ENCODE results near the gene RNF220.

RNF220 gene

GRCh38 chr1:44524655-44525500 is 119.8 kb downstream of the RNF220 start:
- no peak for FAIRE-seq

GRCh38 chr1:44526295-44527073 is 121.4 kb downstream of the RNF220 start:
- no peak for FAIRE-seq

DNA sequence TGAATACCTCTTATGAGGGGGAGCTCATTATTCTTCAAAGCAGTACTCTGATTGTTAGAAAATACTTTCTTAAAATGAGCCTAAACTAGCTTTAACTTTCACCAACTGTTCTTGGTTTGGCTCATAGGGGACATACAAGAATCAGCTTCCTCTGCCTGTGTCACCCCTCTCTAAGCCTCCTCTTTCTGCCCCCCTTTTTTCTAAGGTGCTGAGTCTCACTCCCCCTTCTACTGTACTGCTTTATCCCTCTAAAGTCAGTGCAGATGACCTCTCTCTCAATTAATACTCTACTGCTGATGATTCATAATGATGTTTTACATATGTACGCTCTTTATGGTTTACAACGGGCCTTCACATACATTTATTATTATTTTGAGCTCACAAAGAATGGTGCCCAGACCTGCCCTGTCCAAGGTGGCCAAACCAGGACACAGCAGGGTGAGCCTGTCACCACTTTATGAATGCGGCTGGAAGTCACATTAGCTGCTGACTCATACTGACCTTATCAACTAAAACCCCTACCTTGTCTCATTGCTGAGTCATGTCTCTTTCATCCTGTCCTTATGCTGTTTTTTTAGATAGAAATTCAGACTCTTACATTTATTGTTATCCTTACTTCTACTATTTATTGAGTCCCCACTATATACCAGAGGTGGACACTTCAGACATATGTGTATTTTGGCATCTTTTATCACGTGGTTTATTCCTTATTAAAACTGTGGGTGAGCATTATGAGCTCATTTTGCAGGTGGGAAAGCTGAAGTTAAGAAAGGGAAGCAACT is 126.9 kb downstream of the RNF220 start:
- FAIRE-seq: no peak

DNA sequence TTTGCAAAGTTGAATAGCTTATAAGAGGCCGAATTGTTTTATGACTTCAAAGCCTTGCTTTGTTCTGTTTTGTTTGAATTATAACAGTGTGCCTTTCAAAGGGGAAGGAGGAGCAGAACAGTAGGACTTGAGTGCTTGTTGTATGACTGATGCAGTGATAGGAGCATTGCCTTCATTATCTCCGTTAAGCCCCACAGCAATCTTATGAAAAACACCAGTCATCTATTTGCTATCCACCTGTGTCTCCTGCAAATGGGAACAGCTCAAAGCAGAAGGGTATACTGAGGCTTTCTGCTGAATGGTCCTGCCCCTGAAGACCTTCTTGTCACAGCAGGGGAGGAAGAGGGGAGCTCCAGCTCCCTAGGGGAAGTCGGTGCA is 127.5 kb downstream of the RNF220 start:
- FAIRE-seq: no peak

DNA sequence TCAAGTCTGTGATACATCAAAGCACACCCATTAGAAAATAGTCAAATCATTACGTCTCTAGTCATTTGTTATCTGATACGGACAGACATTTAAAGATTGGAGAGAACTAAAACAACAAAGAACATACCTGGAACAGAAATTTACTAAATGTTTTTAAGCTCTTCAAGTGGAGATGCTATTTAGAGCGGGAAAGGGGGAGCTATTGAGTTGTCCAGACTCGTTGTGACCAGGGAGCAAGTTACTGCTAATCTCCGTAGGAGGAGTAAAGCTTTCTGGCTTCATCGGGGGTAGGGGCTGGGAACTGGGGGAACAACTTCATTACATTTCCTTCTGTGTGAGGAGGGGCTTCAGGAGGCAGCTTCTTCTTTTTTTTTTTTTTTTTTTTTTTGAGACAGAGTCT is 129.7 kb downstream of the RNF220 start:
- no peak for FAIRE-seq

DNA sequence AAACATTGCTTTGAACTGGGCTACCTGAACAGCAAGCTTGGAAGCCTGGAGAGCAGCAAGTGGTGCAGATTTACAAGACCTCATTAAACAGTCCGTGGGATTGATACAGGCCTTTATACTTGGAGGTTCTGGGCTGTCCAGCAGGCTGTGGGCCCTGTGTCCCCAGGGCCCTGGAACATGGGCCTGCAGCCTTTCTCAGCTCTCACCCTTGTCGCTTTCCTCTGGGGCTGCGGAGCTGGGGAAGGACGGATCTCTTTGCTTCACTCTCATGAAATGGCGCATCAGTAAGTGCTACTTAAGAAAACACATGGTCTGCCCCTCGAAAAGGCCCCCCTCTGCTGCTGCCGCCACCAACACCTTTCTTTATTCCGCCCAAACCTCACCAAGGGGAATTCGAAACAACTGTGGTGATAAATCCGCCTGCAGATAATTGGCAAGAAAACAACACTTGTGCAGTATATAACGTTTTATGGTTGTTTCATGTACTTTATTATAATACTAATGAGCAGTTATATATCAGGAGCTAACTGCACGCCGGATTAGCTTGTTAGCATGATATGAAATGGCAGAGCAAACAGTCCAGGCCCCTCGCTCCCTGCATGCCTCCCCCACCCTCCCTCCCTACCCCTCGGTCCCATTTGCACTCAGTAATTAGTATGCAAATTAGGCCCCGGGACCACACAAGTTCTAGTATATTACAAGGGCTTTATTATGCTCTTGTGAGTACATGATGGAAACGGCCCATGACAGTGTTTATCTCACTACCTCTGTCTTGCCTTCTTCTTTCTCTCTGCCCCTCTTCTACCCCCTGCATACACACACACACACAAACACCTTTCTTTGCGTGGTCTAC is 131.5 kb downstream of the RNF220 start:
- no peak for FAIRE-seq

- no peak for FAIRE-seq
Observed at GRCh38 chr1:44537538-44537937, 132.5 kb downstream of the RNF220 start.

DNA sequence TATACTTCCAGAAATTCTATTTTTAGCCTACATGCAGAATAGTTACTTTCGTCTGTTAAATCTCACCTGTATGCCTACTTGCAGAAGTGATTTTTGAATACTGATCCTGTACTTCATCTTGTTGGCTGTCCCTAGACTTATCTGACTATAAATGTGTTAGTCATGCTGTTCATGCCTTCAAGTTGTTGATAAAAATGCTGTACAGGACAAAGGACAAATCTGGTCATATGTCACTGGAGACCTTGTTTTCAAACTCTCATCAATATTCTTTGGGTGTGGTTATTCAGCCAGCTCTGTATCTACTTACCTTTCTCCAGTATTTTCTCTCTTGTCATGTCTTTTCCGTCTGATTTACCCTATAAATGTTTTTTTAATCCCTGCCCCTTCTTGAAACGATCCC is 132.9 kb downstream of the RNF220 start:
- FAIRE-seq: no peak

DNA sequence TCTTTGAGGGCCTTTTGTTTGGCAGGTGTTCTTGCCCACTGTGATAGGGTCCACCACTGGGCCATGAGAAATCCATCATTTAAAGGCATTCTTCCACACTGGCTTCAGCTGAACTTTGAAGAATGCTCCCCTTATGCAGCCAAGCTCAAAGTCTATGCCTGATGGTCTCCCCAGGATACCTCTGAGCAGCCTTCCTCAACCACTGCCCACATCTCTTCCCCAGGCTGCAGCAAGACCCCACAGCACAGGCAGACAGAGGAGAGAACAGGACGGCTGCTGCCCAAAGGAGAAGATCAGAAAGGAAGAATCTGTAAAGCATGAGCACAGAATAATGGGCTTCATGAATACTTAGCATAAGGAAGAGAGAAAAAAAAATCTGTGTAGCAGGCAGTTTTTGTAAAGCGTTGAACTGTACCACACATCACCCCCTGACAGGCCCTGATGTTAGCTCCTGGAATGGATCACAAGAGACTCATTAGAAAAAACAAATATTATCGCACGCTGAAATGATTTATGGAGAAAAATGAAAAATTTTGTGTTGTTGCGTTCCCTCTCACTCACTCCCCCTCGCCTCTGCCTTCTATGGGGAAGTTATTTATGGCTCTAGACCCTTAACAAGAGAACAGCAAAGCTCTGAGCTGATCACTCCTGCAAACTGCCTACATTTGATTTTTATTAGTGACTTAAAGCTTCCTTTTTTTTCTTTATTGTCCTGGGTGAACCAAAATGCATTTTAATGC is 135.1 kb downstream of the RNF220 start:
- peak; percentile 21 for FAIRE-seq

- no peak for FAIRE-seq
Observed at GRCh38 chr1:44542420-44543063, 137.5 kb downstream of the RNF220 start.

- no peak for FAIRE-seq
Observed at GRCh38 chr1:44543064-44543744, 138.1 kb downstream of the RNF220 start.

- FAIRE-seq: no peak
Observed at GRCh38 chr1:44543786-44544185, 138.7 kb downstream of the RNF220 start.

GRCh38 chr1:44544960-44545359 is 139.9 kb downstream of the RNF220 start:
- FAIRE-seq: no peak

DNA sequence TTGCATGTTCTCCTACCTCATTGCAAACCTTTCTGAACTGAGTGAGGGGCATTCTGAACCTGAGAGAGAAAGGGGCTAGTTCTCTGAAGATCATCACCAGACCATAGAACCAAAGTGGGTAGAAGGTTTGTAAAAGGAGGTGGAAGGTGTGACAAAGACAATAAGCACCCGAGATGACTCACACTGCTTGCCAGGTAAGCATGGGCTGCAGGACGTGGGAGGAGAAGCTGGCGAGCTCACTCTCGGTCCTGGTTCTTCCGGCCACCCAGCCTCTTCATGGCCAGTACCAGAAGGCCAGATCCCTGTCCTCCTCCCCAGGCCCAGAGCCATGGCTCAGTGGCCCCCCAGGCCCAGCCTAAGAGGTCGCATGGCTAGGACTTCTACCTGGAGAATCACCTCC is 140.9 kb downstream of the RNF220 start:
- no peak for FAIRE-seq

GRCh38 chr1:44546403-44547053 is 141.5 kb downstream of the RNF220 start:
- FAIRE-seq: no peak

- FAIRE-seq: no peak
Observed at GRCh38 chr1:44547361-44547760, 142.3 kb downstream of the RNF220 start.

- no peak for FAIRE-seq
Observed at GRCh38 chr1:44547837-44548236, 142.8 kb downstream of the RNF220 start.

GRCh38 chr1:44549510-44549909 is 144.5 kb downstream of the RNF220 start:
- no peak for FAIRE-seq

GRCh38 chr1:44553127-44553758 is 148.2 kb downstream of the RNF220 start:
- FAIRE-seq: no peak

Measured in endometrium (tissue), 2 donors.